ENCODE results near the gene ZNF839.
A peak's percentile ranks its signal among the peaks of the same experiment; 100 is the strongest.
"Not testable (repeated sequence)": the region's sequence is repeated elsewhere in the genome, so short reads cannot be mapped to it uniquely, and the experiment has no call there.

Gene ZNF839

DNA sequence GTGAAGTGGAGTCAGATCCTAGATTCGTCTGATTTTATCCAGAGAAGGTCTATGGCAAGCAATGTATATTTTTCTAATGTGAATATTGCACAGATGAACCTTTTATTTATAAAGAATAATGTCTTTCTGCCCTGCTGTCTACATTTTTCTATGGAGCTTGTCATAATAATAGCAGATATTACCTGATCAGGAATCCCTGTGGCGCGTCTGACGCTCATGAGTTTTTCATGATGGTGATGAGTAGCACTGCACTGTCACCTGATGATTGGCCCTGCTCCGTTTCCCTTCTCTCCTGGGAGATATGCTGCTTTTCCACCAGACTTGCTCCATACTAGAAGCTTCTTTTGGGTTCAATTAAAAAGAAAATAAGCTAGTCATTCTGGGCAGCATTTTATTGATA is 22.7 kb downstream of the ZNF839 start:
- DNase-seq (ENCODE audit: low read depth), result no peak

- no peak for DNase-seq (ENCODE audit: low read depth)
These were observed 24.5 kb downstream of the ZNF839 start for GRCh38 chr14:102344084-102344483.

DNA sequence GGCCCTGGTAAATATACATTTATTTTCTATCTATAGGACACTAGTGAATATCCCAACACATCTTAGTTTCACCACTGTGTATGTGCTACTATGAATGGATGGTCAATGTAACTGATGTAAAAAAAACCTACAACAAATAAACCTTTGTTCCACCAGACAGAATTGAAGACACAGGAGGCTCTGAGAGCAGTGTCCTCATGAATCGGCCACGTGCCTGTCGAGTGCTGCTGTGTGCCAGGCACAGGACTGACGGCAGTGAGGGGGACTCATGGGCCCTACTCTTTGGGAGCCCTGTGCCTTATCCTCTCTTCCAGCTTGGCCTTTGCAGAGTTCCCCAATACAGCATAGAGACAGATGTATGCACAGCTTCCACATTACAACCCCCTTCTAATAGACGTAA is 24.9 kb downstream of the ZNF839 start:
- DNase-seq (ENCODE audit: low read depth), result no peak

- no peak for DNase-seq (ENCODE audit: low read depth)
These were observed 25.7 kb downstream of the ZNF839 start for GRCh38 chr14:102345232-102345631.

DNA sequence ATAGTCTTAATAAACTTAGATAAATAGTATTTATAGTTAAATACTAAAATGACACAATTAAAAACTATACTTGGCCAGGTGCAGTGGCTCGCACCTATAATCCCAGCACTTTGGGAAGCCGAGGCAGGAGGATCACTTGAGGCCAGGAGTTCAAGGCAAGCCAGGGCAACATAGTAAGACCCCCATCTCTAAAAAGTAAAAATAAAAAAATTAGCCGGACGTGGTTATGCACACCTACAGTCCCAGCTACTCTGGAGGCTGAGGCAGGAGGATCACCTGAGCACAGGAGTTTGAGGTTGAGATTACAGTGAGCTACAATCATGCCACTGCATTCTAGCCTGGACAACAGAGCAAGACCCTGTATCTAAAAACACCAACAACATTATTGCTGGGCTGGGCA is 27.1 kb downstream of the ZNF839 start:
- DNase-seq (ENCODE audit: low read depth), result no peak

DNA sequence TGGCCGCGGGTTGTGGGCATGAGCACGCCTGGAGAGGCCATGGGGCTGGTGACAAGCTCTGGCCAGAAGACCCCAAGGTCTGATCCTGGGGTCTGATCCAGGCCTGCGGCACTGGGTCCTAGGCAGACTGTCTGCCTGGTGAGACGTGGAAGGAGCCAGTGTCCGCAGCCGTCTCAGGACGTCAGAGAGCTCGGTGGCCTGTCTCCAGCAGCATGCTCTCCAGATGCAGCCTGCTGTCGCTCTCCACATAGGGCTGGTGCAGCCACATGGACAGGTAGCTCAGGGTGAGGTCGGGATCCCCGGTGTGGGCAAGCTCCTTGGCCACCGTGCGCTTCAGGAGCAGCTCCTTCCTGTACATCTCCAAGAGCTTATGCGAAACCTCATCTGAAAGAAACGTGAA is 28.8 kb downstream of the ZNF839 start:
- DNase-seq (ENCODE audit: low read depth), result no peak

- DNase-seq (ENCODE audit: low read depth), result no peak
These were observed 31.5 kb downstream of the ZNF839 start for GRCh38 chr14:102351023-102351422.

DNA sequence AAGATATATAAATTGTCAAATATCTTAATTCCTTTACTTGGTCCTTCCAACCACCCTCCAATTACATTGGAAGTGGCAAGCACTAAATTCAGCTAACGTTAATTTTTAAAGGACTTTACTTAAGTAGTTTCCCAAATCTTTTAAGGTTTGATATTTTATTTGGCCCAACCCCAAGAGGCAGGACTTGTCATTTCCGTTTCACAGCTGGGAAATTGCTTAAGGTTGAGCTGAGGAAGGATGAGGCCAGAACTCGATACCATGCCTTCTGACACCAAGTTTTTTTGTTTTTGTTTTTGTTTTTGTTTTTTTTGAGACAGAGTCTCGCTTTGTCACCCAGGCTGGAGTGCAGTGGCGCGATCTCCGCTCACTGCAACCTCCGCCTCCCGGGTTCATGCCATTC is 32.0 kb downstream of the ZNF839 start:
- DNase-seq (ENCODE audit: low read depth), result not testable (repeated sequence)

- no peak for DNase-seq (ENCODE audit: low read depth)
These were observed 32.7 kb downstream of the ZNF839 start for GRCh38 chr14:102352213-102352612.

GRCh38 chr14:102353126-102353619 is 33.6 kb downstream of the ZNF839 start:
- no peak for DNase-seq (ENCODE audit: low read depth)

GRCh38 chr14:102356280-102356679 is 36.7 kb downstream of the ZNF839 start:
- DNase-seq (ENCODE audit: low read depth), result no peak

DNA sequence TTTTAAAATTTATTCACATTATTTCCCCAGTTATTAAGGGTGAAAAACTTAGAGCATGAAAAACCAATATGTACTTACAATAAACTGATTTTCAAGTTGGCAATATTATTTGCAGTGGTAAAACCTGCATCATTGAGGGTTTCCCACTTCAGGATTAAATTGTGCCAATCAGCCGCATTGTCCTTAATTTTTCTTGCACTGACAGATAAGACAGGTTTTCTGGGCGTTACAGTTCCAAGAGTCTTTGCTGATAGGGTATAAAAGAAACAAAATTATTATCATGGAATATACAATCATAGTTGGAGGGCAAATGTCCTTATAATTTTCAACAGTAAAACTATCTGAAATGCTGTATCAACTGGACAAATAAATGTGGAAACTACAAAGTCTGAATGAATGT is 39.8 kb downstream of the ZNF839 start:
- no peak for DNase-seq (ENCODE audit: low read depth)

DNA sequence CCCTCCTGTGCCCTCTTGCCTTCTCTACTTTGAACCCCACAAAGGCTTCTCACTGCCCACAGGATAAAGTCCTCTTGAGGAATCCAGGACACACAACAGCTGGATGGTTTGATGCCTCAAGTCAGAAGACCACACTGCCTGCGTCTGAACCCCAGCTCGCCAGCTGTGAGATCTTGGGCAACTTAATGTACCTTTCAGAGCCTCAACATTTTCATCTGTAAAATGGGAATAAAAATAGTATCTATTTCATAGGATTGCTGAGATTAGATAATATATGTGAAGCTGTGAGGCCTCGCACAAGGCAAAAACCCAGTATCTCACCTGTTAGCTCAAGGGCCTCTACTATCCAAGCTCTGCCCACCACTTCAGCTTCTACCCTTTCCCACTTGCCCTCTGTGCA is 40.8 kb downstream of the ZNF839 start:
- DNase-seq (ENCODE audit: low read depth), result no peak

GRCh38 chr14:102362084-102362483 is 42.5 kb downstream of the ZNF839 start:
- DNase-seq (ENCODE audit: low read depth), result no peak

DNA sequence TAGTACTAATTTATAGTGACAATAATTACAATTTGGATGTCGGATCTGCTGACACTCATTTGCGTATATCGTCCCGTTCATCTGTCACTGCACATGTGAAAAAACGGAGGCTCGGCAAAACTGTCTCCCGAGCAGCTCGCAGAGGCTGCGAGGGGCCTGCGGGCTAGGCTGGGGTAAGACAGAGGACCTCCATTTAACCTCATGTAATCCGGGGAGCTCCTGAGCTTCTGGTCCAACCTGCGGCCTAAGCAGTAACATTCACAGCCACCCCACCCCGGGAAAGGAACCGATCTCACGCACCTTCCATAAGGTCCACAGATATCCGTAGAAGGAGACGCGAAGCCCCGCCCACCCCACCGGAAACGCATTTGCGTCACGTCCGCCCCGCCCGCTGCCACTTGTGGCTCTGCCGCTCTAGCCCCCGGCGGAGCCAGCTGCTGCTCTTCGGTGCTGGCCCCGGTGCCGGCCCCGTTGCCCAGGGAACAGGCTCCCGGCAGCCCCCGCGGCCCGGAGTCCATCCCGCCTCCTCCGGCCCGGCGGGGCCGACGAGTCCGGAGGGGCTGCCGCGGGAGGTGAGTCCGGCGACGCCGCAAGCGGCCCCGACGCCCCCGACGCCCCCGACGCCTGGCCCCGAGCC is 43.1 kb downstream of the ZNF839 start, which contains the start of the genes CINP and TECPR2:
Gene CINP, minus strand, starts transcription at position 346 of the 637 bp plus-strand sequence. Its CDS starts 39 bp downstream, at position 307.
Gene TECPR2, plus strand, starts transcription at position 397 of the 637 bp plus-strand sequence. CDS start 13,781 bp downstream, outside the sequence.
- peak; percentile 98 for DNase-seq (ENCODE audit: low read depth)

DNA sequence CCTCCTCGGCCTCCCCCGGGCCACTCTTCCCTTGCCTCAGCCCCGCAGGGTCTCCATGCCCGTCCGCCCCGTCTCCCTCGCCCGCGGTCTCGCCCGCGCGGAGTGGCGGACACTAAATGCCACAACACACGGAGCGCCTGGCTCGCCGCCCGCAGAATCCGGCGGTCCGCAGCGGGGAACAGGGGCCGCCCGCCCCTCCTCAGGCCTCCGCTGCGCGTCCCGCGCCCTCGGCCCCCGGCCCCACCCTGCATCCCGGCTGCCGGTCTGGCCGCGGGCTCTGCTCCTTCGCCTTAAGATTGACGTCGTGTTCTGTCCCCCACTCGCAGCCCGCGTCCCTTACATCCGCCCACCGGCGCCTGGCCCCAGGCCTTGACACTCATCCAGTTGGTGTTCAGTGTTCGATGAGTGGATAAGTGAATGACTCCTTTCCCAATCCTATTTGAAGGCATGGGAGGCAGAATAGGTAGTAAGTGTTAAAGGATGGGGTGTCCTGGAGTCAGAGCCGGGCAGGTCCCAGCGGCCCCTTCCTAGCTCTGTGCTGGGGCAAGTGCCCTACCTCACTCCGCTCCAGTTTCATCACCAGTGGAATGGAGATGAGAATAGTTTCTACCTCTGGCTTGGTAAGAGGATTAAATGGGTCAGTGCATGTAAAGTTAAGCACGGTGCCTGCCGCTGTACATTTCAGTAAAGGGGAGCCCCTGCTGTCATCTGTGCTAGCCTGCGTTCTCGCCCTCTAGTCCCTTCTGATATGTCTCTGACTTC is 43.8 kb downstream of the ZNF839 start:
- peak; percentile 7 for DNase-seq (ENCODE audit: low read depth)

DNA sequence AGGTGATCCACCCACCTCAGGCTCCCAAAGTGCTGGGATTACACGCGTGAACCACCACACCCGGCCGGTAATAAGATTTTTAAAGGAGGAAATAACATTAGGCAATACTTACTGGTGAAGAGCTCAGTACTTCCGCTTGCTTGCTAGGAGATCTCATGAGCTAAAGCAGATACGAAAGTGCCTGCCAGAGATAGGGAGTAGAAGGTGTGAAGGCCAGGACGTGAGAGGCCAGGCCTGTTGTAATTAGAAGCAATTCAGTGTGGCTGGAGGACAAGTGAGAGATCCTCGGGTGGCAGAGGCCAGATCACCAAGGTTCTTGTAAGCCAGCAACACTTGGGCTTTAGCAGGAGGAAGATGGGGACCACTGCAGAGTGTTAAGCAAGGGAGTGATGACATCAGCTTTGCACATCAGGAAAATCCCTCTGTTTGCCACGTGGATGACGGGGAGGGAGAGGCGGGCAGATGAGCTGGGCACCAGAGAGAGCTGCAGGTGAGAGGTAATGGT is 50.8 kb downstream of the ZNF839 start:
- no peak for DNase-seq (ENCODE audit: low read depth)

- no peak for DNase-seq (ENCODE audit: low read depth)
These were observed 51.8 kb downstream of the ZNF839 start for GRCh38 chr14:102371361-102371760.

GRCh38 chr14:102373110-102373509 is 53.6 kb downstream of the ZNF839 start:
- DNase-seq (ENCODE audit: low read depth), result no peak

DNA sequence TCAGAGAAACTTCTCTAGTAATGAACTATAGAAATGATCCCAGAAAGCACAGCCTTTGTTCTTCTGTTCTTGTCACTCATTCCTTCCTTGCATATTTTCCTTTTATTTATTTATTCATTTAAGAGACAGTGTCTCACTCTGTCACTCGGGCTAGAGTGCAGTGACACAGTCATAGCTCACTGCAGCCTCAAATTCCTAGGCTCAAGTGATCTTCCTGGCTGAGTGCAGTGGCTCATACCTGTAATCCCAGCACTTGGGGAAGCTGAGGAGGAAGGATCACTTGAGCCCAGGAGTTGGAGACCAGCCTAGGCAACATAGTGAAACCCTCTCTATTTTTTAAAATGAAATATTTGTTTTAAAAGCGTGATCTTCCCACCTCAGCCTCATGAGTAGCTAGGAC is 54.7 kb downstream of the ZNF839 start:
- DNase-seq (ENCODE audit: low read depth), result no peak

- DNase-seq (ENCODE audit: low read depth), result no peak
These were observed 55.6 kb downstream of the ZNF839 start for GRCh38 chr14:102375119-102375518.

GRCh38 chr14:102377696-102378095 is 58.1 kb downstream of the ZNF839 start:
- no peak for DNase-seq (ENCODE audit: low read depth)

- no peak for DNase-seq (ENCODE audit: low read depth)
These were observed 59.3 kb downstream of the ZNF839 start for GRCh38 chr14:102378830-102379229.

All from activated T-cell treated with anti-CD3 and anti-CD28 coated beads for 1 hour (primary cell).